ENCODE measurements around the gene ZNF561. TPM values are rescaled to one million over a fixed set of nuclear protein-coding genes. Genes with fewer than 3 reads are reported as not detected.
A peak's percentile ranks its signal among the peaks of the same experiment; 100 is the strongest.
"Not testable (repeated sequence)": the region's sequence is repeated elsewhere in the genome, so short reads cannot be mapped to it uniquely, and the experiment has no call there.

Gene ZNF561
- total and polyA plus RNA-seq, 4 donors: 16.2 to 38.3 (median 28.6) TPM

- WGBS, 2 donors: 98% methylated on average over 5 of the region's 5 CpGs
- intact Hi-C loops (cut with DNase I): no loop called here
- no peak overlapping the region for H3K27ac ChIP-seq (ENCODE audit: low read depth in 1 of 2, low read length in 2 of 2)
- ATAC-seq (ENCODE audit: low FRiP score) (no peak), DNase-seq (no peak)
- H3K4me1 ChIP-seq (ENCODE audit: control insufficient read depth in 1 of 2, insufficient read depth in 2 of 2, low read length in 2 of 2): no peaks in the 10 kb centered on the region
- no peaks in the 10 kb centered on the region for H3K27me3 ChIP-seq (ENCODE audit: control insufficient read depth in 1 of 2, insufficient read depth in 2 of 2, low read length in 1 of 2)
- H3K4me3 ChIP-seq (ENCODE audit: low read length in 2 of 2): no peak overlapping the region
- H3K36me3 ChIP-seq (ENCODE audit: control insufficient read depth in 1 of 2, insufficient read depth in 2 of 2, low read length in 1 of 2): peaks cover 19 to 34% of the 10 kb centered on the region in 2 donors
- peaks cover 25% of the 10 kb centered on the region for H3K9me3 ChIP-seq (ENCODE audit: control insufficient read depth, low read length)
Measured at GRCh38 chr19:9608912-9609311, 12.1 kb downstream of the ZNF561 start.

- H3K27me3 ChIP-seq (ENCODE audit: control insufficient read depth in 1 of 2, insufficient read depth in 2 of 2, low read length in 1 of 2): no peaks in the 10 kb centered on the region
- no peaks in the 10 kb centered on the region for H3K36me3 ChIP-seq (ENCODE audit: control insufficient read depth in 1 of 2, insufficient read depth in 2 of 2, low read length in 1 of 2)
- H3K4me1 ChIP-seq (ENCODE audit: control insufficient read depth in 1 of 2, insufficient read depth in 2 of 2, low read length in 2 of 2): no peaks in the 10 kb centered on the region
- no peaks in the 10 kb centered on the region for H3K9me3 ChIP-seq (ENCODE audit: control insufficient read depth, low read length)
- 80 to 85% methylated on average over 3 of the region's 3 CpGs for WGBS, 2 donors
- no peak overlapping the region for H3K27ac ChIP-seq (ENCODE audit: low read depth in 1 of 2, low read length in 2 of 2)
- intact Hi-C loops (cut with DNase I): no loop called here
- DNase-seq: no peak
- no peak overlapping the region for H3K4me3 ChIP-seq (ENCODE audit: low read length in 2 of 2)
- ATAC-seq (ENCODE audit: low FRiP score): no peak
Measured at GRCh38 chr19:9597027-9597426, 24.0 kb downstream of the ZNF561 start.

- intact Hi-C loops (cut with DNase I): loop anchor here in 1 of 2 donors (10.0 kb wide), 1 partner anchor 272 kb away; no protein-coding TSS in a partner anchor
- Histone ChIP-seq H3K4me3 (ENCODE audit: low read length in 2 of 2) (no peak overlapping the region), H3K4me1 (ENCODE audit: control insufficient read depth in 1 of 2, insufficient read depth in 2 of 2, low read length in 2 of 2) (peaks cover 2 to 3% of the 10 kb centered on the region in 2 donors), H3K27me3 (ENCODE audit: control insufficient read depth in 1 of 2, insufficient read depth in 2 of 2, low read length in 1 of 2) (no peaks in the 10 kb centered on the region), H3K9me3 (ENCODE audit: control insufficient read depth, low read length) (no peaks in the 10 kb centered on the region), H3K27ac (ENCODE audit: low read depth in 1 of 2, low read length in 2 of 2) (no peak overlapping the region), H3K36me3 (ENCODE audit: control insufficient read depth in 1 of 2, insufficient read depth in 2 of 2, low read length in 1 of 2) (no peaks in the 10 kb centered on the region)
- ATAC-seq (ENCODE audit: low FRiP score) (no peak), DNase-seq (peak in 1 of 2 donors; percentile 60)
- 15% methylated on average over 7 of the region's 7 CpGs for WGBS, 2 donors
Measured at GRCh38 chr19:9586764-9587163, 34.3 kb downstream of the ZNF561 start.

- Histone ChIP-seq H3K4me3 (ENCODE audit: low read length in 2 of 2) (peak within 1 kb of the TSS; percentile 52 to 56), H3K27ac (ENCODE audit: low read depth in 1 of 2, low read length in 2 of 2) (peak within 1 kb of the TSS in 1 of 2 donors; percentile 58), H3K4me1 (ENCODE audit: control insufficient read depth in 1 of 2, insufficient read depth in 2 of 2, low read length in 2 of 2) (peaks cover 2 to 3% of the 10 kb centered on the region in 2 donors), H3K36me3 (ENCODE audit: control insufficient read depth in 1 of 2, insufficient read depth in 2 of 2, low read length in 1 of 2) (no peaks in the 10 kb centered on the region), H3K9me3 (ENCODE audit: control insufficient read depth, low read length) (peaks cover 2% of the 10 kb centered on the region), H3K27me3 (ENCODE audit: control insufficient read depth in 1 of 2, insufficient read depth in 2 of 2, low read length in 1 of 2) (no peaks in the 10 kb centered on the region)
- ATAC-seq (ENCODE audit: low FRiP score) (peak; percentile 98), DNase-seq (peak; percentile 91 to 95)
- WGBS, 2 donors: 0 to 1% methylated on average over 51 of the region's 51 CpGs
- intact Hi-C loops (cut with DNase I): loop anchor here in 1 of 2 donors (2.0 to 10.0 kb wide), 2 partner anchors 37 to 269 kb away; partner anchors contain the start of gene ZNF561
Measured at GRCh38 chr19:9584073-9584833, 36.8 kb downstream of the ZNF561 start, which contains the start of gene ZNF121. Gene ZNF121, minus strand, starts transcription at chr19:9584504. Its CDS starts 16,407 bp downstream, at chr19:9568097.

- not testable (repeated sequence) for H3K27me3 ChIP-seq (ENCODE audit: control insufficient read depth in 1 of 2, insufficient read depth in 2 of 2, low read length in 1 of 2); H3K27ac ChIP-seq (ENCODE audit: low read depth in 1 of 2, low read length in 2 of 2); DNase-seq; ATAC-seq (ENCODE audit: low FRiP score); H3K36me3 ChIP-seq (ENCODE audit: control insufficient read depth in 1 of 2, insufficient read depth in 2 of 2, low read length in 1 of 2); H3K9me3 ChIP-seq (ENCODE audit: control insufficient read depth, low read length); H3K4me1 ChIP-seq (ENCODE audit: control insufficient read depth in 1 of 2, insufficient read depth in 2 of 2, low read length in 2 of 2); H3K4me3 ChIP-seq (ENCODE audit: low read length in 2 of 2)
- WGBS, 2 donors: 90 to 91% methylated on average over 13 of the region's 13 CpGs
- intact Hi-C loops (cut with DNase I): loop anchor here in 1 of 2 donors (10.0 kb wide), 1 partner anchor 267 kb away; no protein-coding TSS in a partner anchor
Measured at GRCh38 chr19:9582081-9582725, 38.8 kb downstream of the ZNF561 start.

- DNase-seq: no peak
- no peaks in the 10 kb centered on the region for H3K27me3 ChIP-seq (ENCODE audit: control insufficient read depth in 1 of 2, insufficient read depth in 2 of 2, low read length in 1 of 2)
- H3K9me3 ChIP-seq (ENCODE audit: control insufficient read depth, low read length): peaks cover 6% of the 10 kb centered on the region
- H3K27ac ChIP-seq (ENCODE audit: low read depth in 1 of 2, low read length in 2 of 2): no peak overlapping the region
- H3K4me3 ChIP-seq (ENCODE audit: low read length in 2 of 2): no peak overlapping the region
- H3K36me3 ChIP-seq (ENCODE audit: control insufficient read depth in 1 of 2, insufficient read depth in 2 of 2, low read length in 1 of 2): no peaks in the 10 kb centered on the region
- intact Hi-C loops (cut with DNase I): loop anchor here in 1 of 2 donors (10.0 kb wide), 1 partner anchor 266 kb away; no protein-coding TSS in a partner anchor
- WGBS, 2 donors: 91% methylated on average over 5 of the region's 5 CpGs
- H3K4me1 ChIP-seq (ENCODE audit: control insufficient read depth in 1 of 2, insufficient read depth in 2 of 2, low read length in 2 of 2): peaks cover 2 to 3% of the 10 kb centered on the region in 2 donors
- no peak for ATAC-seq (ENCODE audit: low FRiP score)
Measured at GRCh38 chr19:9580728-9581127, 40.3 kb downstream of the ZNF561 start.

- Histone ChIP-seq H3K4me1 (ENCODE audit: control insufficient read depth in 1 of 2, insufficient read depth in 2 of 2, low read length in 2 of 2) (no peaks in the 10 kb centered on the region), H3K27ac (ENCODE audit: low read depth in 1 of 2, low read length in 2 of 2) (no peak overlapping the region), H3K9me3 (ENCODE audit: control insufficient read depth, low read length) (peaks cover 38% of the 10 kb centered on the region), H3K36me3 (ENCODE audit: control insufficient read depth in 1 of 2, insufficient read depth in 2 of 2, low read length in 1 of 2) (peaks cover 17 to 23% of the 10 kb centered on the region in 2 donors), H3K4me3 (ENCODE audit: low read length in 2 of 2) (no peak overlapping the region), H3K27me3 (ENCODE audit: control insufficient read depth in 1 of 2, insufficient read depth in 2 of 2, low read length in 1 of 2) (no peaks in the 10 kb centered on the region)
- intact Hi-C loops (cut with DNase I): no loop called here
- 96 to 98% methylated on average over 6 of the region's 6 CpGs for WGBS, 2 donors
- no peak for ATAC-seq (ENCODE audit: low FRiP score)
- DNase-seq: no peak
Measured at GRCh38 chr19:9570255-9570654, 50.8 kb downstream of the ZNF561 start.

- H3K4me1 ChIP-seq (ENCODE audit: control insufficient read depth in 1 of 2, insufficient read depth in 2 of 2, low read length in 2 of 2): no peaks in the 10 kb centered on the region
- DNase-seq (no peak), ATAC-seq (ENCODE audit: low FRiP score) (no peak)
- 97% methylated on average over 1 of the region's 1 CpG for WGBS, 2 donors
- peak overlapping the region in 1 of 2 donors; percentile 31 for H3K4me3 ChIP-seq (ENCODE audit: low read length in 2 of 2)
- intact Hi-C loops (cut with DNase I): no loop called here
- peaks cover 40% of the 10 kb centered on the region for H3K9me3 ChIP-seq (ENCODE audit: control insufficient read depth, low read length)
- H3K27ac ChIP-seq (ENCODE audit: low read depth in 1 of 2, low read length in 2 of 2): no peak overlapping the region
- no peaks in the 10 kb centered on the region for H3K27me3 ChIP-seq (ENCODE audit: control insufficient read depth in 1 of 2, insufficient read depth in 2 of 2, low read length in 1 of 2)
- H3K36me3 ChIP-seq (ENCODE audit: control insufficient read depth in 1 of 2, insufficient read depth in 2 of 2, low read length in 1 of 2): peaks cover 16 to 48% of the 10 kb centered on the region in 2 donors
Measured at GRCh38 chr19:9566729-9567128, 54.3 kb downstream of the ZNF561 start.
